ENCODE data around the gene SYNE2.

The SYNE2 gene

GRCh38 chr14:64221391-64222003 lies 368.7 kb downstream of the SYNE2 start:
- no peak for ATAC-seq (ENCODE audit: low read depth)
- Histone ChIP-seq H3K4me3 (ENCODE audit: severe bottlenecking) (no peak overlapping the region), H3K27me3 (ENCODE audit: insufficient read depth, poor library complexity, severe bottlenecking) (no peaks in the 10 kb centered on the region), H3K9me3 (ENCODE audit: severe bottlenecking) (no peaks in the 10 kb centered on the region), H3K4me1 (ENCODE audit: insufficient read depth, poor library complexity, severe bottlenecking) (no peaks in the 10 kb centered on the region), H3K36me3 (ENCODE audit: low read depth) (peaks cover 71% of the 10 kb centered on the region), H3K27ac (ENCODE audit: poor library complexity, severe bottlenecking) (no peak overlapping the region)
- TF ChIP-seq CTCF (IDR thresholded peaks at IDR 0.05; ENCODE audit: poor library complexity, severe bottlenecking): no peak
- DNase-seq (ENCODE audit: low spot score): no peak

- no peaks in the 10 kb centered on the region for H3K4me1 ChIP-seq (ENCODE audit: insufficient read depth, poor library complexity, severe bottlenecking)
- H3K27ac ChIP-seq (ENCODE audit: poor library complexity, severe bottlenecking): no peak overlapping the region
- H3K36me3 ChIP-seq (ENCODE audit: low read depth): peaks cover 53% of the 10 kb centered on the region
Observed at GRCh38 chr14:64225151-64225757, 372.4 kb downstream of the SYNE2 start.

GRCh38 chr14:64227856-64228255 lies 375.1 kb downstream of the SYNE2 start:
- DNase-seq (ENCODE audit: low spot score) (no peak), ATAC-seq (ENCODE audit: low read depth) (no peak)
- Histone ChIP-seq H3K4me1 (ENCODE audit: insufficient read depth, poor library complexity, severe bottlenecking) (no peaks in the 10 kb centered on the region), H3K4me3 (ENCODE audit: severe bottlenecking) (no peak overlapping the region), H3K27ac (ENCODE audit: poor library complexity, severe bottlenecking) (no peak overlapping the region), H3K27me3 (ENCODE audit: insufficient read depth, poor library complexity, severe bottlenecking) (no peaks in the 10 kb centered on the region), H3K36me3 (ENCODE audit: low read depth) (peaks cover 27% of the 10 kb centered on the region), H3K9me3 (ENCODE audit: severe bottlenecking) (no peaks in the 10 kb centered on the region)
- TF ChIP-seq CTCF (IDR thresholded peaks at IDR 0.05; ENCODE audit: poor library complexity, severe bottlenecking): no peak

More at GRCh38 chr14:64225151-64225757, 372.4 kb downstream of the SYNE2 start:
- no peaks in the 10 kb centered on the region for H3K27me3 ChIP-seq (ENCODE audit: insufficient read depth, poor library complexity, severe bottlenecking)
- ATAC-seq (ENCODE audit: low read depth) (no peak), DNase-seq (ENCODE audit: low spot score) (no peak)
- H3K9me3 ChIP-seq (ENCODE audit: severe bottlenecking): no peaks in the 10 kb centered on the region
- H3K4me3 ChIP-seq (ENCODE audit: severe bottlenecking): no peak overlapping the region
- TF ChIP-seq CTCF (IDR thresholded peaks at IDR 0.05; ENCODE audit: poor library complexity, severe bottlenecking): no peak

- H3K36me3 ChIP-seq (ENCODE audit: low read depth): peaks cover 18% of the 10 kb centered on the region
- H3K9me3 ChIP-seq (ENCODE audit: severe bottlenecking): no peaks in the 10 kb centered on the region
- H3K4me1 ChIP-seq (ENCODE audit: insufficient read depth, poor library complexity, severe bottlenecking): no peaks in the 10 kb centered on the region
- DNase-seq (ENCODE audit: low spot score) (no peak), ATAC-seq (ENCODE audit: low read depth) (no peak)
- no peaks in the 10 kb centered on the region for H3K27me3 ChIP-seq (ENCODE audit: insufficient read depth, poor library complexity, severe bottlenecking)
- no peak overlapping the region for H3K27ac ChIP-seq (ENCODE audit: poor library complexity, severe bottlenecking)
- no peak overlapping the region for H3K4me3 ChIP-seq (ENCODE audit: severe bottlenecking)
- no peak for TF ChIP-seq CTCF (IDR thresholded peaks at IDR 0.05; ENCODE audit: poor library complexity, severe bottlenecking)
Observed at GRCh38 chr14:64229489-64229888, 376.7 kb downstream of the SYNE2 start.
